ENCODE measurements around the gene ZFP64. TPM values are rescaled to one million over a fixed set of nuclear protein-coding genes. Genes with fewer than 3 reads are reported as not detected.

ZFP64 gene
- 1 to 10 TPM; 7.3 to 9.1 TPM for total RNA-seq

DNA sequence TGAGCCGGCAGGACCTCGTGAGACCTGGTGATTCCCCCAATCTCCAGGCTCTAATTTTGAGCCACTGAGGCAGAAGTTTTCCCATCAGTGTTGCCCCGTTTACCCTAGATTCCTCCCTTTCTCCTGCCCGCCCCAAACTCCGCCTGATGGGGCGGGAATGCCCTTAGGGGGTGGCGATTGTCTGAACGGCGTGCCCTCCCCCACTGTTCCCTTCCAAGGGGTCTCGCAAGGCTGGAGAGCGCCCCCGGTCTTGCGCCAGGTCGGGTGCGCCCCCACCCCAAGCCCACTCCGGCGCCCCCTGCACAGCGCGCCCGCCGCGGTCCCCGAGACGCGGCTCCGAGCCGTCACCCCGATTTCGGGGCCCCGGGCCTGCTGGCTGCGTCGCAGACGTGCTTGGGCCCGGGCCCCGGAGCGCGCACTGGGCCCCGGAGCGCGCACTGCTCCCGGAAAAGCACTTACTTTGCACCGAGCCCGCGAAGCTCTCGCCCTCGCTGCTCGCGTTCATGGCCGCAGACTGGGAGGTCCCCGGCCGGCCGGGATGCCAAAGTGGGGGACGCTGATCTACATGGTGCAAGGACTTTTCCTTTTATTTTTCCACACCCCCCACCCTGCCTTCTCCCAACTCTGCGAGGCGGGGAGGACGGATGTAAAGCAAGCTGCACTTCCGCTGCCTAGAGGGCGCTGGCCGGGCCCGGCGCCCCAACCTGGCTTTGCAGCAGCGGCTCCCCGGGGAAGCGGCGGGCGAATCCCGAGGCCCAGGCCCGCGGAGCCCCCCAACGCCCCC lies at the start of gene ZFP64:
Gene ZFP64 (minus strand): TSS at position 648 of the 784 bp plus-strand sequence. CDS start 143 bp downstream, at position 505.
- H3K9me3 ChIP-seq, result no peaks in the 10 kb centered on the region
- H3K27ac ChIP-seq, result peak within 1 kb of the TSS; percentile 90 to 92
- H3K4me1 ChIP-seq, result peaks cover 0 to 12% of the 10 kb centered on the region in 2 donors
- H3K27me3 ChIP-seq, result no peaks in the 10 kb centered on the region
- TF ChIP-seq, protein P1, sequence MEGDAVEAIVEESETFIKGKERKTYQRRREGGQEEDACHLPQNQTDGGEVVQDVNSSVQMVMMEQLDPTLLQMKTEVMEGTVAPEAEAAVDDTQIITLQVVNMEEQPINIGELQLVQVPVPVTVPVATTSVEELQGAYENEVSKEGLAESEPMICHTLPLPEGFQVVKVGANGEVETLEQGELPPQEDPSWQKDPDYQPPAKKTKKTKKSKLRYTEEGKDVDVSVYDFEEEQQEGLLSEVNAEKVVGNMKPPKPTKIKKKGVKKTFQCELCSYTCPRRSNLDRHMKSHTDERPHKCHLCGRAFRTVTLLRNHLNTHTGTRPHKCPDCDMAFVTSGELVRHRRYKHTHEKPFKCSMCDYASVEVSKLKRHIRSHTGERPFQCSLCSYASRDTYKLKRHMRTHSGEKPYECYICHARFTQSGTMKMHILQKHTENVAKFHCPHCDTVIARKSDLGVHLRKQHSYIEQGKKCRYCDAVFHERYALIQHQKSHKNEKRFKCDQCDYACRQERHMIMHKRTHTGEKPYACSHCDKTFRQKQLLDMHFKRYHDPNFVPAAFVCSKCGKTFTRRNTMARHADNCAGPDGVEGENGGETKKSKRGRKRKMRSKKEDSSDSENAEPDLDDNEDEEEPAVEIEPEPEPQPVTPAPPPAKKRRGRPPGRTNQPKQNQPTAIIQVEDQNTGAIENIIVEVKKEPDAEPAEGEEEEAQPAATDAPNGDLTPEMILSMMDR (IDR thresholded peaks at IDR 0.05), result peak; percentile 51 to 67
- DNase-seq (ENCODE audit: low spot score), result peak; percentile 66
- peaks cover 6% of the 10 kb centered on the region for H3K36me3 ChIP-seq
- peak within 1 kb of the TSS; percentile 76 to 79 for H3K4me3 ChIP-seq

- Histone ChIP-seq H3K27ac (no peak overlapping the region), H3K36me3 (no peaks in the 10 kb centered on the region), H3K4me3 (no peak overlapping the region), H3K27me3 (no peaks in the 10 kb centered on the region), H3K9me3 (no peaks in the 10 kb centered on the region), H3K4me1 (no peaks in the 10 kb centered on the region)
- DNase-seq (ENCODE audit: low spot score), result no peak
- TF ChIP-seq, protein P1 (IDR thresholded peaks at IDR 0.05), result no peak
Observed at GRCh38 chr20:52240802-52241201, 49.2 kb upstream of the ZFP64 start.

DNA sequence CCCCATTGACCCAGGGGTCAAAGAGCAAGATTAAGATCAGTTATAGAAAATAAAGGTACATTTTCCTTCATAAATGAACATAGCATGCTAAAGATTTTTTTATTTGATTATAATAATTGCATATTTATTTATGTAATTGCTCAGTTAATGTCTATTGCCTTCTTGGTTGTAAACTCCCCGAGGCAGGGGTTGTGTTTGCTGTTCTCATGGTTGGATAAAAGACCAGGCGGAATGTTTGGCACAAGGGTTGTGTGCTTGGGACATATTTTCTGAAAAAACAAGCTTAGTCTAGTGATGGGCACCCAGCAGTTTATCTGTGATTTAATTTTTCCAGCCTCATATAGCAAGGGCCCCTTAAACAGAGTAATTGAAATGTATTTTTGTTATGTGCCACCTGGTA lies 47.5 kb upstream of the ZFP64 start:
- TF ChIP-seq, protein P1 (IDR thresholded peaks at IDR 0.05), result no peak
- Histone ChIP-seq H3K27ac (no peak overlapping the region), H3K36me3 (no peaks in the 10 kb centered on the region), H3K4me1 (no peaks in the 10 kb centered on the region), H3K27me3 (no peaks in the 10 kb centered on the region), H3K4me3 (no peak overlapping the region), H3K9me3 (no peaks in the 10 kb centered on the region)
- DNase-seq (ENCODE audit: low spot score), result no peak

GRCh38 chr20:52236292-52236691 lies 44.7 kb upstream of the ZFP64 start:
- H3K9me3 ChIP-seq, result no peaks in the 10 kb centered on the region
- no peaks in the 10 kb centered on the region for H3K27me3 ChIP-seq

GRCh38 chr20:52235129-52235528 lies 43.5 kb upstream of the ZFP64 start:
- TF ChIP-seq, protein P1 (IDR thresholded peaks at IDR 0.05), result no peak
- H3K4me3 ChIP-seq, result no peak overlapping the region
- no peak for DNase-seq (ENCODE audit: low spot score)

More at GRCh38 chr20:52236292-52236691, 44.7 kb upstream of the ZFP64 start:
- no peaks in the 10 kb centered on the region for H3K4me1 ChIP-seq
- no peak overlapping the region for H3K27ac ChIP-seq
- H3K36me3 ChIP-seq, result no peaks in the 10 kb centered on the region
- no peak for DNase-seq (ENCODE audit: low spot score)
- no peak overlapping the region for H3K4me3 ChIP-seq
- TF ChIP-seq, protein P1 (IDR thresholded peaks at IDR 0.05), result no peak

More at GRCh38 chr20:52235129-52235528, 43.5 kb upstream of the ZFP64 start:
- no peak overlapping the region for H3K27ac ChIP-seq
- H3K9me3 ChIP-seq, result no peaks in the 10 kb centered on the region
- no peaks in the 10 kb centered on the region for H3K36me3 ChIP-seq
- no peaks in the 10 kb centered on the region for H3K27me3 ChIP-seq
- no peaks in the 10 kb centered on the region for H3K4me1 ChIP-seq
